K562 (cell line): ENCODE measurements around the gene TCEA3. TPM values are rescaled to one million over a fixed set of nuclear protein-coding genes. Genes with fewer than 3 reads are reported as not detected.

Experiments
- CBX5 ChIP-seq: IDR thresholded peaks from 2 replicates; pipeline ENCODE4 v1.6.1; 2014; ENCODE audit warnings: low read depth, borderline replicate concordance
- JUND ChIP-seq, 2 experiments: IDR thresholded peaks; 2 replicates in 1 of 2; 3 replicates in 1 of 2; pipeline ENCODE4 v1.6.1; 2011; ENCODE audit warnings: borderline replicate concordance in 2 of 2, low read depth in 2 of 2, low read length in 2 of 2, improper control_type of control experiment in 1 of 2, missing biosample characterization in 1 of 2, missing genetic modification characterization in 1 of 2, missing genetic modification reagents in 1 of 2
- MAFF ChIP-seq: IDR thresholded peaks from 2 replicates; pipeline ENCODE4 v1.6.1; 2012; ENCODE audit warnings: low read length, improper control_type of control experiment
- MAFG ChIP-seq: fragments of 450-650 bp; conservative IDR thresholded peaks from 2 replicates; pipeline ENCODE4 v1.6.1; 2016; ENCODE audit warnings: missing genetic modification characterization, missing compliant biosample characterization
- SIRT6 ChIP-seq: IDR thresholded peaks from one replicate; pipeline ENCODE4 v1.6.1; 2012; ENCODE audit warnings: low read depth, mild to moderate bottlenecking, control low read depth, inconsistent platforms, low read length, moderate library complexity
- TCF3 ChIP-seq: sonication (generic); formaldehyde crosslinking; IDR thresholded peaks from 2 replicates; pipeline ENCODE4 v1.4.0; 2020; ENCODE audit warnings: mild to moderate bottlenecking, missing genetic modification reagents
- TEAD4 ChIP-seq, 2 experiments: sonication (generic) in 1 of 2; formaldehyde crosslinking in 1 of 2; IDR thresholded peaks; 2 replicates each; pipeline versions ENCODE4 v1.6.1 to v1.8.0; 2012 to 2022; ENCODE audit warnings: borderline replicate concordance in 1 of 2, inconsistent platforms in 1 of 2, low read length in 1 of 2, mild to moderate bottlenecking in 1 of 2, missing genetic modification reagents in 1 of 2
- U2AF2 ChIP-seq: fragments of 200-400 bp; formaldehyde crosslinking; optimal IDR thresholded peaks from 2 replicates; pipeline ENCODE3; 2017; ENCODE audit warnings: low read depth, mild to moderate bottlenecking, low read length
- YBX1 ChIP-seq: fragments of 450-650 bp; IDR thresholded peaks from 2 replicates; pipeline ENCODE4 v1.7.1; 2016; ENCODE audit warnings: mild to moderate bottlenecking
- ZFPM2 ChIP-seq: fragments of 250-450 bp; sonication (Bioruptor Pico); IDR thresholded peaks from 2 replicates; pipeline ENCODE4 v1.5.1; 2022; ENCODE audit warnings: mild to moderate bottlenecking
- ZNF408 ChIP-seq: fragments of 250-450 bp; sonication (Bioruptor Pico); IDR thresholded peaks from 2 replicates; pipeline ENCODE4 v1.4.0; 2020; ENCODE audit warnings: low read depth, mild to moderate bottlenecking, moderate library complexity
- ZNF586 ChIP-seq: fragments of 450-650 bp; formaldehyde crosslinking; conservative IDR thresholded peaks from 2 replicates; pipeline ENCODE4 v1.4.0; 2020; ENCODE audit warnings: mild to moderate bottlenecking, moderate library complexity
- ZSCAN29 ChIP-seq: fragments of 450-650 bp; IDR thresholded peaks from 2 replicates; pipeline ENCODE4 v1.6.1; 2017
- polyA plus RNA-seq, 8 experiments: library from polyadenylated mRNA; depleted of rRNA in 4 of 8; stranded (reverse) in 5 of 8; unstranded in 3 of 8; fragments of >200 nt; fragmentation: Nextera tagmentation in 2 of 8; fragmentation: Illumina TruSeq in 1 of 8; extraction: Ambion mirVana in 2 of 8; extraction: Trizol in 1 of 8; gene quantifications; 2 replicates each; pipeline versions ENCODE4 v1.2.1 to v1.2.3, GENCODE V29; 2011 to 2014; ENCODE audit warnings: inconsistent platforms in 1 of 8, missing spikeins in 1 of 8
- total RNA-seq, 7 experiments: library from RNA; depleted of rRNA in 6 of 7; stranded (reverse); fragments of >200 nt in 6 of 7; fragmentation: Illumina TruSeq in 2 of 7; extraction: Trizol in 2 of 7; gene quantifications; 2 replicates each; pipeline versions ENCODE4 v1.2.1 to v1.2.3, GENCODE V29; 2011 to 2021; ENCODE audit warnings: low replicate concordance in 1 of 7
- TF ChIP-seq, protein P1 (sequence below): IDR thresholded peaks from 2 replicates; pipeline ENCODE4 v1.6.1; 2016; ENCODE audit warnings: missing genetic modification characterization, missing compliant biosample characterization
- TF ChIP-seq, protein P2 (sequence below): sonication (generic); formaldehyde crosslinking; IDR thresholded peaks from 2 replicates; pipeline ENCODE4 v1.8.0; 2022; ENCODE audit warnings: mild to moderate bottlenecking, missing genetic modification reagents, borderline replicate concordance
- TF ChIP-seq, protein P3 (sequence below), 2 experiments: fragments of 450-650 bp; IDR thresholded peaks; 2 replicates each; pipeline ENCODE4 v1.6.1; 2018; ENCODE audit warnings: mild to moderate bottlenecking in 2 of 2, low read depth in 1 of 2; ENCODE audit not compliant: partially characterized antibody in 2 of 2

Gene TCEA3
- total and polyA plus RNA-seq, 9 of the 15 experiments (the other 6 are each of a cell fraction or from before 2014, with no cell fraction given), result 0.03 to 0.55 (median 0.36) TPM

DNA sequence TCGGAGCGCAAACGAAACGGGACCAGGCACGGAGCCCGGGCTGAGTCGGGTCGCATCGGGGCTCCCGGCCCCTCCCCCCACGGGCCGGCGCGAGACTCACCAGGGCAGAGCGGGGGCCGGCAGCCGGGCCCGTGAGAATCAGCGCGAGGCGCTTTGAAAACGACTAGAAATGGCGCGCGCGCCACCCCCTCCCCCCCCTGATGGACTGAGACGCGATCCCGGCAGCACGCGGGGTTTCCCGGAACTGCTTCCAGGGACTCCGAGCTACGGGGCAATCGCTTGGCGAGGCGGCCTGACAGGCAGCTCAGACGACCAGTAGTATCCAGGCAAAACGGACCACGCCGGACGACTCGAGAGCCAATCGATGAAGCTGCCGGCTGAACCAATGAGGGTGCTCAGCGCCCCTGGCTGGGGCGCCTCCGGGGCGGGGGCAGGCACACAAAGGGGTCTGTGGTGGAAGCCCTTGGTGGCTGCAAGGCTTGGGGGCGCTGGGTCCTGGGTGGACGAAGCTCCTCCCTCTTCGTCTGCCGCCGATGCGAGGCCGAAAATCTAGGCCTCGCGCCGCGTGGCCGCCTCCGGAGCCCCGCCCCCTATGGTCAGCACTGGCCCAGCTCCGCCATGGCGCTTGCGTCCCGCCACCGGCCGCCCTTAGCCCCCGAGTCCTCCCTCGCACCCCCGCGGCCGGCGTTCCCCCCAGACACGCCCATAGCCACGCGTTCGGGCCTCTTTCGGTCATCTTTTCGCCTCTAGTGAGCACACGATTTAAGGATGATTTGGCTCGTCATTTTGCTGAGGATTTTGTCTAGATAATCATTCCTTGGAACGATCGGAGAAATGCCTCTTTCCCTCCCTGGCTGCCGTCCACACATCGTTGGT, 80.2 kb downstream of the TCEA3 start, which contains the start of gene HNRNPR (continued):
- TF ChIP-seq, protein P1, sequence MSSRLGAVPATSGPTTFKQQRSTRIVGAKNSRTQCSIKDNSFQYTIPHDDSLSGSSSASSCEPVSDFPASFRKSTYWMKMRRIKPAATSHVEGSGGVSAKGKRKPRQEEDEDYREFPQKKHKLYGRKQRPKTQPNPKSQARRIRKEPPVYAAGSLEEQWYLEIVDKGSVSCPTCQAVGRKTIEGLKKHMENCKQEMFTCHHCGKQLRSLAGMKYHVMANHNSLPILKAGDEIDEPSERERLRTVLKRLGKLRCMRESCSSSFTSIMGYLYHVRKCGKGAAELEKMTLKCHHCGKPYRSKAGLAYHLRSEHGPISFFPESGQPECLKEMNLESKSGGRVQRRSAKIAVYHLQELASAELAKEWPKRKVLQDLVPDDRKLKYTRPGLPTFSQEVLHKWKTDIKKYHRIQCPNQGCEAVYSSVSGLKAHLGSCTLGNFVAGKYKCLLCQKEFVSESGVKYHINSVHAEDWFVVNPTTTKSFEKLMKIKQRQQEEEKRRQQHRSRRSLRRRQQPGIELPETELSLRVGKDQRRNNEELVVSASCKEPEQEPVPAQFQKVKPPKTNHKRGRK, result no peak
- TF ChIP-seq ZSCAN29 (no peak), SIRT6 (no peak), TCF3 (no peak; the same call in 1 of the 2 replicates), JUND (IDR thresholded peaks at IDR 0.05; ENCODE audit: borderline replicate concordance, low read depth, low read length) (peak; percentile 45; the same call in 1 of the 2 replicates), JUND (tag; IDR thresholded peaks at IDR 0.05; ENCODE audit: borderline replicate concordance, low read depth, low read length) (no peak; the same call in 2 of the 3 replicates), U2AF2 (no peak), ZNF408 (no peak), ZFPM2 (no peak), TEAD4 (IDR thresholded peaks at IDR 0.05; ENCODE audit: low read length) (no peak; the same call in none of the 2 replicates), TEAD4 (CRISPR knock-in tag; IDR thresholded peaks at IDR 0.05; ENCODE audit: borderline replicate concordance) (no peak), YBX1 (no peak), ZNF586 (no peak), MAFF (no peak), MAFG (tag) (no peak; the same call in 1 of the 2 replicates), CBX5 (peak; percentile 79; the same call in 1 of the 2 replicates)
- TF ChIP-seq, protein P2, sequence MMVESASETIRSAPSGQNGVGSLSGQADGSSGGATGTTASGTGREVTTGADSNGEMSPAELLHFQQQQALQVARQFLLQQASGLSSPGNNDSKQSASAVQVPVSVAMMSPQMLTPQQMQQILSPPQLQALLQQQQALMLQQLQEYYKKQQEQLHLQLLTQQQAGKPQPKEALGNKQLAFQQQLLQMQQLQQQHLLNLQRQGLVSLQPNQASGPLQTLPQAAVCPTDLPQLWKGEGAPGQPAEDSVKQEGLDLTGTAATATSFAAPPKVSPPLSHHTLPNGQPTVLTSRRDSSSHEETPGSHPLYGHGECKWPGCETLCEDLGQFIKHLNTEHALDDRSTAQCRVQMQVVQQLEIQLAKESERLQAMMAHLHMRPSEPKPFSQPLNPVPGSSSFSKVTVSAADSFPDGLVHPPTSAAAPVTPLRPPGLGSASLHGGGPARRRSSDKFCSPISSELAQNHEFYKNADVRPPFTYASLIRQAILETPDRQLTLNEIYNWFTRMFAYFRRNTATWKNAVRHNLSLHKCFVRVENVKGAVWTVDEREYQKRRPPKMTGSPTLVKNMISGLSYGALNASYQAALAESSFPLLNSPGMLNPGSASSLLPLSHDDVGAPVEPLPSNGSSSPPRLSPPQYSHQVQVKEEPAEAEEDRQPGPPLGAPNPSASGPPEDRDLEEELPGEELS (CRISPR knock-in tag), result peak; percentile 78; the same call in 1 of the 2 replicates
- TF ChIP-seq, protein P3, sequence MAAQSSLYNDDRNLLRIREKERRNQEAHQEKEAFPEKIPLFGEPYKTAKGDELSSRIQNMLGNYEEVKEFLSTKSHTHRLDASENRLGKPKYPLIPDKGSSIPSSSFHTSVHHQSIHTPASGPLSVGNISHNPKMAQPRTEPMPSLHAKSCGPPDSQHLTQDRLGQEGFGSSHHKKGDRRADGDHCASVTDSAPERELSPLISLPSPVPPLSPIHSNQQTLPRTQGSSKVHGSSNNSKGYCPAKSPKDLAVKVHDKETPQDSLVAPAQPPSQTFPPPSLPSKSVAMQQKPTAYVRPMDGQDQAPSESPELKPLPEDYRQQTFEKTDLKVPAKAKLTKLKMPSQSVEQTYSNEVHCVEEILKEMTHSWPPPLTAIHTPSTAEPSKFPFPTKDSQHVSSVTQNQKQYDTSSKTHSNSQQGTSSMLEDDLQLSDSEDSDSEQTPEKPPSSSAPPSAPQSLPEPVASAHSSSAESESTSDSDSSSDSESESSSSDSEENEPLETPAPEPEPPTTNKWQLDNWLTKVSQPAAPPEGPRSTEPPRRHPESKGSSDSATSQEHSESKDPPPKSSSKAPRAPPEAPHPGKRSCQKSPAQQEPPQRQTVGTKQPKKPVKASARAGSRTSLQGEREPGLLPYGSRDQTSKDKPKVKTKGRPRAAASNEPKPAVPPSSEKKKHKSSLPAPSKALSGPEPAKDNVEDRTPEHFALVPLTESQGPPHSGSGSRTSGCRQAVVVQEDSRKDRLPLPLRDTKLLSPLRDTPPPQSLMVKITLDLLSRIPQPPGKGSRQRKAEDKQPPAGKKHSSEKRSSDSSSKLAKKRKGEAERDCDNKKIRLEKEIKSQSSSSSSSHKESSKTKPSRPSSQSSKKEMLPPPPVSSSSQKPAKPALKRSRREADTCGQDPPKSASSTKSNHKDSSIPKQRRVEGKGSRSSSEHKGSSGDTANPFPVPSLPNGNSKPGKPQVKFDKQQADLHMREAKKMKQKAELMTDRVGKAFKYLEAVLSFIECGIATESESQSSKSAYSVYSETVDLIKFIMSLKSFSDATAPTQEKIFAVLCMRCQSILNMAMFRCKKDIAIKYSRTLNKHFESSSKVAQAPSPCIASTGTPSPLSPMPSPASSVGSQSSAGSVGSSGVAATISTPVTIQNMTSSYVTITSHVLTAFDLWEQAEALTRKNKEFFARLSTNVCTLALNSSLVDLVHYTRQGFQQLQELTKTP (IDR thresholded peaks at IDR 0.05; ENCODE audit: low read depth in 1 of 2, partially characterized antibody in 2 of 2), result no peak
